PC-3 (cell line): ENCODE measurements around the gene TNFRSF6B. TPM values are rescaled to one million over a fixed set of nuclear protein-coding genes. Genes with fewer than 3 reads are reported as not detected.

Experiments
- ATAC-seq: fragments of 200-7000 bp; cut with Tn5 transposase; 2 replicates; pipeline ENCODE4 v1.9.1; 2020; ENCODE audit warnings: mild to moderate bottlenecking, moderate library complexity
- BruUV-seq: library from RNA; stranded (reverse); fragments of 400-500 nt; replicated peaks from 2 replicates; lab custom pipeline; 2021; lab: Mats Ljungman, UMichigan
- CTCF ChIA-PET: fragments of 300-600 bp; sonication (Branson Sonifier 250); formaldehyde crosslinking; loops from one replicate; lab custom pipeline; 2022; ENCODE audit warnings: antibody characterized with exemption; lab: Charles Lee
- POLR2A ChIA-PET: fragments of 300-600 bp; sonication (Branson Sonifier 250); formaldehyde crosslinking; loops from one replicate; lab custom pipeline; 2022; ENCODE audit warnings: antibody characterized with exemption; ENCODE audit not compliant: unreplicated experiment; lab: Charles Lee
- DNase-seq: peaks from one replicate; pipeline ENCODE4 v3.0.0-alpha.2; 2015
- H2AFZ ChIP-seq: fragments of 300-600 bp; sonication (generic); 2 replicates; pipeline ENCODE4 v1.6.0; 2016; ENCODE audit warnings: antibody characterized with exemption, low read length
- H3F3A ChIP-seq: fragments of 300-600 bp; sonication (generic); one replicate; pipeline ENCODE4 v1.6.0; 2017; ENCODE audit warnings: antibody characterized with exemption, low read length, control low read depth, mild to moderate bottlenecking; ENCODE audit not compliant: unreplicated experiment
- H3K27ac ChIP-seq: fragments of 300-600 bp; sonication (generic); 2 replicates; pipeline ENCODE4 v1.5.1; 2016; ENCODE audit warnings: mild to moderate bottlenecking, low read length
- H3K27me3 ChIP-seq: fragments of 300-600 bp; sonication (generic); 2 replicates; pipeline ENCODE4 v1.6.1; 2016; ENCODE audit warnings: low read length, mixed read lengths
- H3K36me3 ChIP-seq: fragments of 300-600 bp; sonication (generic); 2 replicates; pipeline ENCODE4 v1.6.1; 2016; ENCODE audit warnings: low read depth, mixed run types, low read length, mixed read lengths
- H3K4me1 ChIP-seq: fragments of 300-600 bp; sonication (generic); 2 replicates; pipeline ENCODE4 v1.5.1; 2016; ENCODE audit warnings: low read length; ENCODE audit not compliant: insufficient read depth
- H3K4me2 ChIP-seq: fragments of 300-600 bp; sonication (generic); 2 replicates; pipeline ENCODE4 v1.6.0; 2016; ENCODE audit warnings: low read length
- H3K4me3 ChIP-seq: fragments of 300-600 bp; sonication (generic); 2 replicates; pipeline ENCODE4 v1.5.1; 2016; ENCODE audit warnings: mild to moderate bottlenecking, low read length, mixed read lengths
- H3K79me2 ChIP-seq: fragments of 300-600 bp; sonication (generic); 2 replicates; pipeline ENCODE4 v1.6.1; 2017; ENCODE audit warnings: low read length, mixed read lengths
- H3K9ac ChIP-seq: fragments of 300-600 bp; sonication (generic); 2 replicates; pipeline ENCODE4 v1.6.0; 2016; ENCODE audit warnings: mild to moderate bottlenecking, low read length
- H3K9me2 ChIP-seq: fragments of 300-600 bp; sonication (generic); replicated peaks from 2 replicates; pipeline ENCODE4 v1.6.1; 2016; ENCODE audit warnings: mixed run types, low read length, mixed read lengths
- H3K9me3 ChIP-seq: fragments of 300-600 bp; sonication (generic); 2 replicates; pipeline ENCODE4 v1.6.1; 2016; ENCODE audit warnings: low read length, mixed read lengths
- H4K20me1 ChIP-seq: fragments of 300-600 bp; sonication (generic); 2 replicates; pipeline ENCODE4 v1.6.1; 2016; ENCODE audit warnings: low read length, mixed read lengths
- CTCF ChIP-seq: fragments of 300-600 bp; sonication (generic); conservative IDR thresholded peaks from 2 replicates; pipeline ENCODE4 v1.5.1; 2017; ENCODE audit warnings: antibody characterized with exemption, low read depth, mild to moderate bottlenecking, low read length
- EZH2 ChIP-seq: fragments of 300-600 bp; sonication (generic); IDR thresholded peaks from one replicate; pipeline ENCODE4 v1.6.1; 2017; ENCODE audit warnings: antibody characterized with exemption, mild to moderate bottlenecking, low read length; ENCODE audit not compliant: unreplicated experiment
- EZH2phosphoT487 ChIP-seq: fragments of 300-600 bp; sonication (generic); IDR thresholded peaks from 2 replicates; pipeline ENCODE4 v1.6.1; 2018; ENCODE audit warnings: mild to moderate bottlenecking, antibody characterized with exemption, low read length, borderline replicate concordance
- intact Hi-C: fragments of 100-400 bp; cut with micrococcal nuclease; formaldehyde crosslinking; loops from 2 replicates; pipeline ENCODE4 v1.9.0; 2023
- total RNA-seq: library from RNA; depleted of rRNA; stranded (reverse); fragments of >200 nt; gene quantifications from 2 replicates; pipeline ENCODE4 v1.2.3, GENCODE V29; 2014

TNFRSF6B gene
- total RNA-seq, 1 experiment from 2014 or later = 41.6 TPM

- no TSS peak for BruUV-seq
- Histone ChIP-seq H4K20me1 (no peaks in the 10 kb centered on the region), H3K4me3 (no peak overlapping the region), H3F3A (no peaks in the 10 kb centered on the region), H3K9me2 (no peaks in the 10 kb centered on the region), H3K27me3 (peaks cover 14% of the 10 kb centered on the region), H3K36me3 (no peaks in the 10 kb centered on the region), H3K79me2 (peaks cover 18% of the 10 kb centered on the region), H3K9me3 (no peaks in the 10 kb centered on the region), H3K27ac (no peak overlapping the region), H2AFZ (no peak overlapping the region), H3K4me2 (no peak overlapping the region), H3K9ac (no peak overlapping the region), H3K4me1 (peaks cover 20% of the 10 kb centered on the region)
- TF ChIP-seq EZH2 (no peak), CTCF (no peak), EZH2phosphoT487 (no peak)
- ATAC-seq (no peak), DNase-seq (no peak)
- intact Hi-C loops = no loop called here
- ChIA-PET POLR2A (no interaction called here), CTCF (no interaction called here)
Measured at GRCh38 chr20:63655249-63655648, 41.2 kb upstream of the TNFRSF6B start.

GRCh38 chr20:63656451-63656850 lies 40.0 kb upstream of the TNFRSF6B start:
- peaks cover 8% of the 10 kb centered on the region; the same call in 1 of the 2 replicates for H3K36me3 ChIP-seq
- peaks cover 20% of the 10 kb centered on the region for H3K4me1 ChIP-seq
- no peaks in the 10 kb centered on the region for H4K20me1 ChIP-seq
- no peak overlapping the region for H3K4me3 ChIP-seq
- ChIA-PET POLR2A (no interaction called here), CTCF (no interaction called here)
- peaks cover 25% of the 10 kb centered on the region for H3K79me2 ChIP-seq
- no peak overlapping the region for H3K4me2 ChIP-seq
- BruUV-seq = no TSS peak
- intact Hi-C loops = no loop called here
- H3K9me2 ChIP-seq = no peaks in the 10 kb centered on the region
- TF ChIP-seq EZH2 = no peak
- no peak for TF ChIP-seq EZH2phosphoT487
- TF ChIP-seq CTCF = no peak
- ATAC-seq = no peak
- H3K9ac ChIP-seq = no peak overlapping the region
- H3K9me3 ChIP-seq = no peaks in the 10 kb centered on the region
- peaks cover 14% of the 10 kb centered on the region for H3K27me3 ChIP-seq
- no peak for DNase-seq
- no peaks in the 10 kb centered on the region for H3F3A ChIP-seq
- H2AFZ ChIP-seq = no peak overlapping the region
- H3K27ac ChIP-seq = no peak overlapping the region

GRCh38 chr20:63657260-63657936 lies 39.1 kb upstream of the TNFRSF6B start:
- peaks cover 25% of the 10 kb centered on the region for H3K79me2 ChIP-seq
- TF ChIP-seq EZH2 = no peak
- TF ChIP-seq EZH2phosphoT487 = no peak
- TF ChIP-seq CTCF = no peak
- no peaks in the 10 kb centered on the region for H3F3A ChIP-seq
- peaks cover 12% of the 10 kb centered on the region; the same call in 1 of the 2 replicates for H3K4me1 ChIP-seq
- ATAC-seq = no peak
- peak overlapping the region; percentile 92 for H2AFZ ChIP-seq
- H3K27me3 ChIP-seq = peaks cover 4% of the 10 kb centered on the region
- DNase-seq = no peak
- H3K36me3 ChIP-seq = peaks cover 18% of the 10 kb centered on the region; the same call in 1 of the 2 replicates
- TSS peak; percentile 72 for BruUV-seq
- H3K9me2 ChIP-seq = no peaks in the 10 kb centered on the region
- peak overlapping the region; percentile 95 for H3K4me2 ChIP-seq
- ChIA-PET CTCF (no interaction called here), POLR2A (interaction anchor here (1.0 kb wide), 2 partner anchors 16 to 83 kb away, joined by 3 to 21 read pairs; partner anchors contain the start of gene HELZ2)
- no peak overlapping the region for H3K27ac ChIP-seq
- H4K20me1 ChIP-seq = no peaks in the 10 kb centered on the region
- no peaks in the 10 kb centered on the region for H3K9me3 ChIP-seq
- intact Hi-C loops = no loop called here
- peak overlapping the region; percentile 91; the same call in 1 of the 2 replicates for H3K4me3 ChIP-seq
- H3K9ac ChIP-seq = peak overlapping the region; percentile 86; the same call in 1 of the 2 replicates
